Measurements from ENCODE around the gene SNX6.

The SNX6 gene

DNA sequence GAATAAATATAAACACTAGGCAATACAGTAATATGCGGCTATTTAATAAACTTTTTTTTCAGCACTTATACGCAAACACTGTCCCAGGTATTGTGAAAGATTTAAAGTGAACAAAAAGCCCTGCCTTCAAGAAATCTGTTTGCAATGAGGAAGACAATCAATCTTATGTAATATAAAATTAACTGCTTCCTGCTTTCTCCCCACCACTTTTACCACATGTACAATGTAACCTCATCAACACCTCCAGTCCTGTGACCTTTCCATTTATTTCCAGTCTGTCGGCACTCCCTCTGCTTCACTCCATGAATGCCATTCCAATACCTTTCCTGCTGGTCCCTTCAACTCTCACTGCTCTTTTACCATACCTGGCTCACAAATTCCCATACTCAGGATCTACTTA lies 10.5 kb downstream of the SNX6 start:
- TF ChIP-seq, protein P1, sequence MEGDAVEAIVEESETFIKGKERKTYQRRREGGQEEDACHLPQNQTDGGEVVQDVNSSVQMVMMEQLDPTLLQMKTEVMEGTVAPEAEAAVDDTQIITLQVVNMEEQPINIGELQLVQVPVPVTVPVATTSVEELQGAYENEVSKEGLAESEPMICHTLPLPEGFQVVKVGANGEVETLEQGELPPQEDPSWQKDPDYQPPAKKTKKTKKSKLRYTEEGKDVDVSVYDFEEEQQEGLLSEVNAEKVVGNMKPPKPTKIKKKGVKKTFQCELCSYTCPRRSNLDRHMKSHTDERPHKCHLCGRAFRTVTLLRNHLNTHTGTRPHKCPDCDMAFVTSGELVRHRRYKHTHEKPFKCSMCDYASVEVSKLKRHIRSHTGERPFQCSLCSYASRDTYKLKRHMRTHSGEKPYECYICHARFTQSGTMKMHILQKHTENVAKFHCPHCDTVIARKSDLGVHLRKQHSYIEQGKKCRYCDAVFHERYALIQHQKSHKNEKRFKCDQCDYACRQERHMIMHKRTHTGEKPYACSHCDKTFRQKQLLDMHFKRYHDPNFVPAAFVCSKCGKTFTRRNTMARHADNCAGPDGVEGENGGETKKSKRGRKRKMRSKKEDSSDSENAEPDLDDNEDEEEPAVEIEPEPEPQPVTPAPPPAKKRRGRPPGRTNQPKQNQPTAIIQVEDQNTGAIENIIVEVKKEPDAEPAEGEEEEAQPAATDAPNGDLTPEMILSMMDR (conservative IDR thresholded peaks at IDR 0.05; ENCODE audit: control insufficient read depth, insufficient read depth, low read depth, low read length) = no peak
- H3K4me3 ChIP-seq (ENCODE audit: control insufficient read depth, low read depth, low read length) = no peak overlapping the region
- no peak for DNase-seq (ENCODE audit: low read depth)

DNA sequence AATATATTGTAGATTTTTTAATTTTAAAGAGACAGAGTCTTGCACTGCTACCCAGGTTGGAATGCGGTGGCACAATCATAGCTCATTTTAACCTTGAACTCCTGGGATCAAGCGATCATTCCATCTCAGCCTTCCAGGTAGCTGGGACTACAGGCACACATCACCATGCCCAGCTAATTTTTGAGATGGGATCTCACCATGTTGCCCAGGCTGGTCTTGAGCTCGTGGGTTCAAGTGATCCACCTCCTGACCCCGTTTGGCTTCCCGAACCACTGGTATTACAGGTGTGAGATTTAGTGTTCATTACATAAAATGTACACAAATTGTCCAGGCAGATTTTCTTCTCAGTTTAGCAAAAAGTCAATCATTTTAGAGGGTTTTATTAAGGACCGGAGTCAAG lies 13.6 kb downstream of the SNX6 start:
- H3K4me3 ChIP-seq (ENCODE audit: control insufficient read depth, low read depth, low read length) = no peak overlapping the region
- no peak for DNase-seq (ENCODE audit: low read depth)
- TF ChIP-seq, protein P1 (conservative IDR thresholded peaks at IDR 0.05; ENCODE audit: control insufficient read depth, insufficient read depth, low read depth, low read length) = no peak

DNA sequence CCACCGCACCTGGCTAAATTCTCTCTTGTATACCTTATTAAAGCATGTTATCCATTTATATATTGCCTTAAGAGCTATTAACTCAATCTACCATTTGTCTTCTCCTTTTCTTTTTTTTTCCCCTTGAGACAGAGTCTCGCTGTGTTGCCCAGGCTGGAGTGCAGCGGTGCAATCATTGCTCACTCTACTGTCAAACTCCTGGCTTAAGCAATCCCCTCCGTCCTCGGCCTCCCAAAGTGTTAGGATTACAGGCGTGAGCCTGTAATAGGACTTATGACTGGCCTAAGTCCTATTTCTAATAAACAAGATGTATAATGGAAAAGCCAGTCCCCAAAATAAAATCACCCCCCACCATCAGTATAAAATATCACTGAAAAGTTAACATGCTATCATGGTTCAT lies 14.4 kb downstream of the SNX6 start:
- TF ChIP-seq, protein P1 (conservative IDR thresholded peaks at IDR 0.05; ENCODE audit: control insufficient read depth, insufficient read depth, low read depth, low read length) = no peak
- no peak for DNase-seq (ENCODE audit: low read depth)
- H3K4me3 ChIP-seq (ENCODE audit: control insufficient read depth, low read depth, low read length) = no peak overlapping the region

DNA sequence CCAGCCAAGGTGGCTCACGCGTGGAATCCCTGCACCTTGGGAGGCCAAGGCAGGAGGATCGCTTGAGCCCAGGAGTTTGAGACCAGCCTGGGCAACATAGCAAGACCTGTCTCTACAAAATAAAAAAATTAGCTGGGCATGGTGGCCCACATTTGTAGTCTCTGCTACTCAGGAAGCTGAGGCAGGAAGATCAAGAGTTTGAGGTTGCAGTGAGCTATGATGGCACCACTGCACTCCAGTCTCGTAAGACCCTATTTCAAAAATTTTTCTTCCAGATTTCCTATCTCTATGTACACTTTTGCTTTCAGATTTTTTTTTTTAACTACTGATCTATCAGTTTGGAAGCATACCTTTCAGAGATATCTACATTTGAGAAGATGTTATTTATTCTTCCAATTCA lies 15.3 kb downstream of the SNX6 start:
- H3K4me3 ChIP-seq (ENCODE audit: control insufficient read depth, low read depth, low read length) = no peak overlapping the region
- no peak for DNase-seq (ENCODE audit: low read depth)
- TF ChIP-seq, protein P1 (conservative IDR thresholded peaks at IDR 0.05; ENCODE audit: control insufficient read depth, insufficient read depth, low read depth, low read length) = no peak

DNA sequence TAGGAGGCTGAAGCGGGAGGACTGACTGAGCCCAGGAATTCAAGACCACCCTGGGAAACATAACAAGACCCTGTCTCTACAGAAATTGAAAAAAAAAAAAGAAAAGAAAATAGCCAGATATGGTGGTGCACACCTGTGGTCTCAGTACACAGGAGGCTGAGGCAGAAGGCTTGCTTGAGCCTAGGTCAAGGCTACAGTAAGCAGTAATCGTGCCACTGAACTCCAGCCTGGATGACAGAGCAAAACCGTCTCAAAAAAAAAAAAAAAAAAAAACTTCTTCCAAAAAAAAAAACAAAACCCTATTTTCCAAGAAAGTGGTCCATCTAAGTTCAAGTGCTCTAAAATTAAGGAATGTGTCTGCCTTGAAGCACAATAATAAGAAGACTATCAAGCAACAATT lies 19.8 kb downstream of the SNX6 start:
- H3K4me3 ChIP-seq (ENCODE audit: control insufficient read depth, low read depth, low read length) = no peak overlapping the region
- TF ChIP-seq, protein P1 (conservative IDR thresholded peaks at IDR 0.05; ENCODE audit: control insufficient read depth, insufficient read depth, low read depth, low read length) = no peak
- no peak for DNase-seq (ENCODE audit: low read depth)

DNA sequence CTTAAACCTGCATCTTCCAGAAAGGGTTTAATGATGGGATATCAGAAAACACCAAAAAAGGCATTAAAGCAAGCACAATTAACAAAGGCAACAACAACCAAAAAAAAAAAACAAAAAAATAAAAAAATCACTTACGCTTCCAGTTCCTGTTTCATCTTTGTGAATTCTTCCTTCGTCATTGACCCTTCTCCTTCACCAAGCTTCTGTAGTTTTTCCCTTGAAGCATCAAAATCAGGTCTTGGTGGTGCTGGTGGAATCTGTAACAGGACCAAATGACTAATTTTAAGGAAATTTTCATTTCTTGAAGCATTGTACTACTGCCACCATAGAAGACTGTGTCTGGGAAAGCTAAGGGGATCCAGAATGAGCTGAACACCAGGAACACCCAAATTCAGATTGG lies 24.5 kb downstream of the SNX6 start:
- H3K4me3 ChIP-seq (ENCODE audit: control insufficient read depth, low read depth, low read length) = no peak overlapping the region
- TF ChIP-seq, protein P1 (conservative IDR thresholded peaks at IDR 0.05; ENCODE audit: control insufficient read depth, insufficient read depth, low read depth, low read length) = no peak
- no peak for DNase-seq (ENCODE audit: low read depth)

DNA sequence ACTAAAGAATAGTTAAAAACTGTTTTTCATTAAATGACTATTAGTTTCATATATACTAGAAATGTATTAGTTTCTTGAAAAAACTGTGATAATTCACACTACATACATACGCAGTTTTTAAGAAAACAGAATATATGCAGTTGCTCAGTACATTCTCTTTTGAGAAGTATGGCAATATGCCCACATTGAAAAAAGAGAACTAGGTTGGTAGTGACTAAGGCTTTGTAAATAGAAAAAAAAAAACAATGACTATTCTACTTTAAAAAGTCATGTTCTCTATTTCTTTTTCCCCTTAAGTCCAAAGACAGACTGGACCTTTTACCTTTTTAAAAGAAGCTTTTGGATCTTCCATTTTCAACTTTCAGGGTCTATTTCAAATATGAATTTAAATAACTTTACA lies 25.0 kb downstream of the SNX6 start:
- TF ChIP-seq, protein P1 (conservative IDR thresholded peaks at IDR 0.05; ENCODE audit: control insufficient read depth, insufficient read depth, low read depth, low read length) = no peak
- H3K4me3 ChIP-seq (ENCODE audit: control insufficient read depth, low read depth, low read length) = no peak overlapping the region
- DNase-seq (ENCODE audit: low read depth) = peak; percentile 68

Data from fibroblast of mammary gland (primary cell).